B cell (primary cell): ENCODE data around the gene FAM3A. TPM values are rescaled to one million over a fixed set of nuclear protein-coding genes. Genes with fewer than 3 reads are reported as not detected.
"Not testable (repeated sequence)": the region's sequence is repeated elsewhere in the genome, so short reads cannot be mapped to it uniquely, and the experiment has no call there.

Source experiments
- ATAC-seq: fragments of 200-7000 bp; cut with Tn5 transposase; one replicate; pipeline ENCODE4 v1.10.0; 2021; ENCODE audit warnings: low read depth, mild to moderate bottlenecking, moderate number of reproducible peaks, moderate library complexity
- CTCF ChIA-PET: fragments of 350-600 bp; sonication (Branson Sonifier 250); formaldehyde crosslinking; loops from one replicate; lab custom pipeline; 2021; ENCODE audit warnings: antibody characterized with exemption, inconsistent platforms; lab: Charles Lee
- POLR2A ChIA-PET: fragments of 350-600 bp; sonication (Branson Sonifier 250); formaldehyde crosslinking; loops from one replicate; lab custom pipeline; 2021; ENCODE audit warnings: antibody characterized with exemption; lab: Charles Lee
- DNase-seq: peaks from one replicate; pipeline ENCODE4 v3.0.0; 2013
- H2AFZ ChIP-seq: 2 replicates; pipeline ENCODE4 v1.6.1; 2012; ENCODE audit warnings: mild to moderate bottlenecking, low read depth, low read length; ENCODE audit not compliant: insufficient read depth, poor library complexity, severe bottlenecking
- H3K27ac ChIP-seq, 2 donors: 1 replicate in 1 of 2; 2 replicates in 1 of 2; pipeline ENCODE4 v1.5.1; 2012 to 2013; ENCODE audit warnings: low read length in 2 of 2, mild to moderate bottlenecking in 2 of 2, moderate library complexity in 1 of 2
- H3K27me3 ChIP-seq, 4 experiments: fragments of 200-600 bp in 1 of 4; sonication (generic) in 1 of 4; replicated peaks in 1 of 4; 1 replicate in 2 of 4; 2 replicates in 2 of 4; pipeline versions ENCODE4 v1.6.1 to v1.7.0; 2013 to 2016; ENCODE audit warnings: low read length in 3 of 4, mild to moderate bottlenecking in 2 of 4, mixed read lengths in 1 of 4, moderate library complexity in 1 of 4; ENCODE audit not compliant: insufficient read depth in 4 of 4, control insufficient read depth in 3 of 4; ENCODE audit errors: control extremely low read depth in 1 of 4
- H3K36me3 ChIP-seq, 2 experiments: replicated peaks in 1 of 2; 1 replicate in 1 of 2; 2 replicates in 1 of 2; pipeline versions ENCODE4 v1.6.1 to v1.7.1; 2013; ENCODE audit warnings: low read length in 1 of 2; ENCODE audit not compliant: insufficient read depth in 2 of 2, control insufficient read depth in 1 of 2; ENCODE audit errors: control extremely low read depth in 1 of 2, extremely low read depth in 1 of 2
- H3K4me1 ChIP-seq, 2 donors: fragments of 200-600 bp in 1 of 2; sonication (generic) in 1 of 2; 1 replicate in 1 of 2; 2 replicates in 1 of 2; pipeline versions ENCODE4 v1.5.1 to v1.6.1; 2013 to 2017; ENCODE audit warnings: low read length in 2 of 2; ENCODE audit not compliant: control insufficient read depth in 2 of 2, insufficient read depth in 2 of 2
- H3K4me2 ChIP-seq: replicated peaks from 2 replicates; pipeline ENCODE3; 2012; ENCODE audit warnings: mild to moderate bottlenecking, low read depth, low read length; ENCODE audit not compliant: poor library complexity, severe bottlenecking
- H3K4me3 ChIP-seq, 5 experiments: fragments of 200-600 bp in 1 of 5; sonication (generic) in 1 of 5; 1 replicate in 3 of 5; 2 replicates in 2 of 5; pipeline versions ENCODE4 v1.5.1 to v1.7.0; 2011 to 2016; ENCODE audit warnings: low read length in 4 of 5, mild to moderate bottlenecking in 4 of 5, low read depth in 2 of 5, control low read depth in 1 of 5, moderate library complexity in 1 of 5; ENCODE audit not compliant: insufficient read depth in 1 of 5; ENCODE audit errors: control extremely low read depth in 1 of 5, extremely low read depth in 1 of 5
- H3K79me2 ChIP-seq: fragments of 200-600 bp; sonication (generic); one replicate; pipeline ENCODE4 v1.6.0; 2016; ENCODE audit warnings: low read length; ENCODE audit not compliant: control insufficient read depth, insufficient read depth
- H3K9ac ChIP-seq: fragments of 200-600 bp; sonication (generic); 2 replicates; pipeline ENCODE4 v1.6.1; 2017; ENCODE audit warnings: mild to moderate bottlenecking, low read length, moderate library complexity
- H3K9me3 ChIP-seq, 3 donors: one replicate each; pipeline versions ENCODE4 v1.6.1 to v1.7.1; 2013; ENCODE audit warnings: low read length in 2 of 3; ENCODE audit not compliant: control insufficient read depth in 2 of 3, insufficient read depth in 1 of 3; ENCODE audit errors: control extremely low read depth in 1 of 3
- H4K20me1 ChIP-seq: 2 replicates; pipeline ENCODE4 v1.6.0; 2012; ENCODE audit warnings: mild to moderate bottlenecking, low read length; ENCODE audit not compliant: insufficient read depth, control insufficient read depth, poor library complexity, severe bottlenecking
- H3K27ac Mint-ChIP-seq: one replicate; pipeline ENCODE4 v1.8.0; 2021; ENCODE audit warnings: mixed read lengths
- H3K27me3 Mint-ChIP-seq: one replicate; pipeline ENCODE4 v1.8.0; 2021; ENCODE audit warnings: mixed read lengths
- H3K4me1 Mint-ChIP-seq: one replicate; pipeline ENCODE4 v1.8.0; 2021; ENCODE audit warnings: mixed read lengths
- H3K4me3 Mint-ChIP-seq: one replicate; pipeline ENCODE4 v1.8.0; 2021; ENCODE audit warnings: mixed read lengths
- H3K9me3 Mint-ChIP-seq: one replicate; pipeline ENCODE4 v1.8.0; 2022; ENCODE audit warnings: mixed read lengths; ENCODE audit not compliant: insufficient read depth
- CTCF ChIP-seq: fragments of 200-600 bp; IDR thresholded peaks from one replicate; pipeline ENCODE4 v1.8.0; 2022; ENCODE audit warnings: antibody characterized with exemption, mild to moderate bottlenecking
- EZH2 ChIP-seq: IDR thresholded peaks from 2 replicates; pipeline ENCODE4 v1.6.1; 2012; ENCODE audit warnings: borderline replicate concordance, low read depth, mild to moderate bottlenecking, moderate library complexity, low read length; ENCODE audit not compliant: insufficient read depth, poor library complexity, severe bottlenecking
- WGBS: methylation state at CpG from one replicate; pipeline ENCODE4 v1.1.5; 2013; ENCODE audit warnings: missing lambda C conversion rate; ENCODE audit not compliant: insufficient coverage; 5-methylcytosine and 5-hydroxymethylcytosine counted together
- intact Hi-C: fragments of 100-400 bp; cut with micrococcal nuclease; formaldehyde crosslinking; loops from one replicate; pipeline ENCODE4 v1.10.0; 2022
- polyA plus RNA-seq: library from polyadenylated mRNA; depleted of rRNA; stranded (reverse); fragments of >200 nt; gene quantifications from 2 replicates; pipeline ENCODE4 v1.2.3, GENCODE V29; 2012
- total RNA-seq, 2 donors: library from RNA; stranded (reverse); fragments of 120-200 nt in 1 of 2; gene quantifications; 1 replicate in 1 of 2; 2 replicates in 1 of 2; pipeline versions ENCODE4 v1.2.3 to v1.2.4, GENCODE V29; 2013 to 2022

FAM3A gene
- total and polyA plus RNA-seq, 2 donors (not counting 1 experiment from before 2014, with no cell fraction given) = 39.6 to 59.4 TPM

DNA sequence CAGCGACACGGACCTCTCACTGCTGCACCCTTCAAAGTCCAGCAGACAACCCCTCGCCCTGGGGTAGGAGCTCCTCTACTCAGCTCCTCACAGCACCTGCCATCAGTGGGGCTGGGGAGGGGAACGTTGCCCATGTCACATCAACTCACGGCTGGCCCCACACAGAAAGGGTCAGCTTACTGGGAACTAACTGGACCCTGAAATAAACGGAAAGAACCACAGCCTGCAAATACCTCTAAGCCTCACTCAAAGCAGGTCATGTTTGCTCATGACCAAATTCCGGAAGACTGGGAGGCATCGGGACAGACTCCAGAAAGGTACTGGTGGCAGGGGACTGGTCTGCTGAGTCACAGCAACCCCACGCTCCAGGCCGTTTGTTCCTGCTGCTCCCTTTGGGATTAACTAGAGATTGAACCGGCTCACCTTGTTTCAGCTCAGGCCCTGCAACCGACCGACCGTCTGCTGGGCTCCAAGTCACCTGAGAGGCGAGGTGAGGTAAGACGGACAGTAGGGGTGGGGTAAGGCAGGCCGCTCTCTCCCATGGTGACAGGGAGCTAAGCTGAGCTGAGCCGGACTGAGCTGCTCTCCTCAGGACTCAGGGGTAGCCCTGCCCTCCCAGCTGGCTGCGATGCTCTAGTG, 25.0 kb upstream of the FAM3A start:
- H4K20me1 ChIP-seq = no peaks in the 10 kb centered on the region
- ChIA-PET CTCF (interaction anchor here (0.5 kb wide), 1 partner anchor 222 kb away, joined by 5 read pairs; no protein-coding TSS in a partner anchor), POLR2A (interaction anchor here (0.6 to 1.0 kb wide), 2 partner anchors 170 to 527 kb away, joined by 8 read pairs; no protein-coding TSS in a partner anchor)
- DNase-seq (no peak), ATAC-seq (no peak)
- H3K4me3 Mint-ChIP-seq = no peak overlapping the region
- no peaks in the 10 kb centered on the region for H3K9me3 ChIP-seq
- no peaks in the 10 kb centered on the region for H3K9me3 Mint-ChIP-seq
- no peak overlapping the region for H3K4me2 ChIP-seq
- H3K36me3 ChIP-seq = no peaks in the 10 kb centered on the region
- no peaks in the 10 kb centered on the region for H3K27me3 Mint-ChIP-seq
- no peak overlapping the region for H3K9ac ChIP-seq
- 98% methylated on average over 11 of the region's 19 CpGs for WGBS
- peaks cover 23% of the 10 kb centered on the region for H3K4me1 Mint-ChIP-seq
- no peak overlapping the region for H2AFZ ChIP-seq
- H3K79me2 ChIP-seq = peaks cover 7% of the 10 kb centered on the region
- H3K27me3 ChIP-seq = no peaks in the 10 kb centered on the region
- peaks cover 20 to 38% of the 10 kb centered on the region in 2 donors for H3K4me1 ChIP-seq
- no peak overlapping the region for H3K27ac Mint-ChIP-seq
- H3K4me3 ChIP-seq = no peak overlapping the region
- no peak for TF ChIP-seq CTCF
- TF ChIP-seq EZH2 = no peak
- intact Hi-C loops = no loop called here
- H3K27ac ChIP-seq = no peak overlapping the region

DNA sequence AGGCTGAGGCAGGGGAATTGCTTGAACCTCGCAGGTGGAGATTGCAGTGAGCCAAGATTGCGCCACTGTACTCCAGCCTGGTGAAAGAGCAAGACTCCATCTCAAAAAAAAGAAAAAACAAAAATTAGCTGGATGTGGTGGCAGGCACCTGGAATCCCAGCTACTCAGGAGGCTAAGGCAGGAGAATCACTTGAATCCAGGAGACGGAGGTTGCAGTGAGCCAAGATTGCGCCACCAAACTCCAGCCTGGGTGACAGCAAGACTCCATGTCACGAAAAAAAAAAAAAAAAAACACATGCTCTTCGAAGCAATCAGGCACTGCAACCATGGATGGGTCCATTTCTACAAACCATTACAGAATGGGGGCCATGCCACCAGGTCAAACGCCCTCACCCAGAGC, 24.3 kb upstream of the FAM3A start:
- H3K79me2 ChIP-seq, H3K4me2 ChIP-seq, H3K36me3 ChIP-seq, H3K27me3 Mint-ChIP-seq, H3K4me3 ChIP-seq, H3K9ac ChIP-seq, H3K27ac Mint-ChIP-seq, H3K4me3 Mint-ChIP-seq, H3K27me3 ChIP-seq, H2AFZ ChIP-seq, DNase-seq, H3K9me3 ChIP-seq, CTCF ChIA-PET, H3K27ac ChIP-seq, intact Hi-C loops, H3K9me3 Mint-ChIP-seq, H4K20me1 ChIP-seq, ATAC-seq: not testable (repeated sequence)
- WGBS = 100% methylated on average over 1 of the region's 7 CpGs
- peaks cover 21% of the 10 kb centered on the region for H3K4me1 Mint-ChIP-seq
- H3K4me1 ChIP-seq = peaks cover 20 to 33% of the 10 kb centered on the region in 2 donors
- POLR2A ChIA-PET = interaction anchor here (0.7 to 1.0 kb wide), 2 partner anchors 170 to 813 kb away, joined by 6 to 8 read pairs; no protein-coding TSS in a partner anchor
